ENCODE data around the gene CSKMT. TPM values are rescaled to one million over a fixed set of nuclear protein-coding genes. Genes with fewer than 3 reads are reported as not detected.

The CSKMT gene
- total RNA-seq, 1 experiment from 2014 or later, result 13.5 TPM

DNA sequence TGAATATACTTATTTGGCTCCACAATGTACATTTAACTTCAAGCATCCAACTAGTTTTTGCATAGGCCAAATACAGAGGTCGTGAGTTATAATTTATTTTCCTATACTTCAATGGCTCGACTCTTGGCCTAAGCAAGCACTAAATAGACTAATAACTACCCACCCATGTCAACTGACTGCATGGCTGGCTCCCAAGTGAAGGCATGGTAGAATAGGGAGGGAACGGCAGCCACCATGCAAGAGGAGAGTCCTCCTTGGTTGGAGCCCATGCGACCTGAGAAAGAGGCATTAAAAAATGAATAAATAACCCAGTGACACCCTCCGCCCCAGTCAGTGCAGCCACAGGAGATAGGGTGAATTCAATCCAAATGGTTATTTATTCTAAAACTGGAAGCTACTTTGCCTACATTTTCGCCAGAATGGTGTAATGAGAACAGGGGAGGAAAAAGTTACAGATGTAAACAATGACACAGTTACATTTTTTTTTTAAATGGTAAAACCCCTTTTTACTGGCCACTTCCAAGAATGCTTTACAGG lies 47.2 kb downstream of the CSKMT start:
- DNase-seq (ENCODE audit: low spot score), result no peak
- in situ Hi-C loops (cut with HindIII; ENCODE audit: low sequenced_read_pairs), result loop anchor here (5.0 kb wide), 1 partner anchor 40 kb away; the partner anchor contains the start of genes LBHD1 and UQCC3

DNA sequence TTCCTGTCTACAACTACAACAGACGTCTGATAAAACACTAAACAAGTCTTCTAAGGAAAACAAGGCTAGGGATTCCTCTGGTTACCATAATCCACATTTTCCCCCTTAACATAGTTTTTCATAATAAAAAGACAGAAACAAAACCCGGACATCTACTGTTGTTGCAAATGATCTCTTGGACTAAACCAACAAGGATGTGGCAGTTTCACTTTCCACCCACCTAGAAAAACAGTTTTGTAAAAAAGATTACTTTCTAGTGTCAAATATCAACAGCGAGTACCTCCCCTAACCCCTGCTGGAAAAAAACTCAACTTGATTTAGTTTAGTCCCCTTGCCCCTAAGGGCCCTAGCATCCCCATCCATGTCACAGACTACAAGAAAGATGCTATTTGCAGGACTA lies 47.7 kb downstream of the CSKMT start:
- DNase-seq (ENCODE audit: low spot score), result no peak
- in situ Hi-C loops (cut with HindIII; ENCODE audit: low sequenced_read_pairs), result loop anchor here (5.0 kb wide), 1 partner anchor 41 kb away; the partner anchor contains the start of genes LBHD1 and UQCC3

DNA sequence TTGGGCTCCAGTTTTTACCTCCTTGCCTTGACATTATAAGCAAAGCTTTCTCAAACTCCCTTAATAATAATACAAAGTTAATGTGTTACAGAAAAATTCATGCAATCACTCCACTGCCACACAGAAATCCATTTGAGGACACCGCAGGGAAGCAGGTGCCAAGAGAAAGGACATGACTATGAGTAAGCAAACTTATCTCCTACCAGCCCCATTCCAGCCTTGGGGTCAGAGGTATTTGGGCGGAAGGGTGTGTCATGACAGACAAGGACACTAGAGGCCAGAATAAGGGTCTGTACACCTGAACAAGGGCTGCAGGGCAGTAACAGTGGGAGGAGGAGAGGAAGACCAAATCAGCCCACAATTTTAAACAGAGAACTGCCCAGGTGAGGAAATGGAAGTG lies 48.2 kb downstream of the CSKMT start:
- in situ Hi-C loops (cut with HindIII; ENCODE audit: low sequenced_read_pairs), result loop anchor here (5.0 kb wide), 1 partner anchor 41 kb away; the partner anchor contains the start of genes LBHD1 and UQCC3
- no peak for DNase-seq (ENCODE audit: low spot score)

DNA sequence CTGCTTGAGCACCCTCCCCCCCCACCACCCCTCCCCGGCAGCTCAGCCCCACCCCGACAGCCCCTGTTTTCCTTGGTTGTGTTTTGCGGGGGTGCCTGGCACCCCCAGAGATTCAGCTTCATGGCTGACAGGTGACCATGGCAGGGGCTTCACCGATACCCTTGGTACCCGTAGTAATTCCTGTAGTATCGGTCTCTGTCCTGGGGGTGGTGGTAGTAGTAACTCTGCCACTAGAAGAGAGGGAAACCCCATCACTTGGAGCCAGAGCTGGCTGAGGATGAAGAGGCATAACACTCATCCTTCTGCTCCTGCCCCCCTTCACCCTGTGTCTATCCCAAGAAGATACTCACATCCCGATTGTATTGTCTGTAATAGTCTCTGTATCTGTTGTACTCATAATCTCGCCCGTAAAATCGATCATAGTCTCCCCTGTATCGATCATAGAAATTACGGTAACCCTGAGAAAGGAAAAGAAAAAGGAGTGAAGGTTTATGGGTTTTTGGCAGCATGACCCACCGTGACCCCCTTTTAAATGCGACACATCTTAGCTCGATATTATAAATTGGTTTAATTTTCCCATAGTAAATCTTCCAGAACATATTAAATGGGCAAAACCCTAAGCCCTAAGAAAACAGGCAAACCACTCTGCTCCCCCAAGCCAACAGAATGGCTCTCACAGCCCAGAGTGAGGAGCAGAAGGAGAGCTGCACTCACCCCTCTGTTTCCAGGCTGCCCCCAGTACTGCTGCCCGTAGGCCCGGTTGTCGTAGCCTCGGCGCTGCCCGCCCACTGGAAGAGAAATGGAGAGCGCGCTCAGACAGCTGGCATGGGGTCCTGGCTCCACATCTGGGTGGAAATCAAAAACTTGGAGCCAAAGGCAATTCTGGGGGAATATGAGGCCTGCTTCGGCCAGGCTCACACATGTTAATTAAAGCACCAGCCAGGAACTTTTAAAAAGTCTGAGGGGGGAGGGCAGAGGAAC lies 50.3 kb downstream of the CSKMT start:
- no peak for DNase-seq (ENCODE audit: low spot score)
- in situ Hi-C loops (cut with HindIII; ENCODE audit: low sequenced_read_pairs), result no loop called here

DNA sequence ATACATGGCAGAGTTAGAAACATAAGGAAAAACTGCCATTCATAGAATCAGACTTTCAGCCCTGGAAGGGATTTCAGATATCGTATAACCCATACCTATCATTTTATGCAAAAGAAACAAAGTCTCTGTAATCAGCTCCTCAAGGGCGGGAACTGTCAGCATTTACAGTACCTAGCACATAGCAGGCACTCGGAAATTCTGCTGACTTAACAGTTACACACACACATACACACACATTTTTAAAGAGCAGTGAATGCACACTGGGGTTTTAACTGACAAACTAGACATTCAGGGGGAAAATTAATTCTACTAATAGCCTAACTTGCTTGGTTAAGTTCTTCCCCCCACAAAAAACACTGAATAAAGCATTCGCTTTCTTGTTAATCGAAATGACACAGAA lies 51.1 kb downstream of the CSKMT start:
- DNase-seq (ENCODE audit: low spot score), result no peak
- in situ Hi-C loops (cut with HindIII; ENCODE audit: low sequenced_read_pairs), result no loop called here

DNA sequence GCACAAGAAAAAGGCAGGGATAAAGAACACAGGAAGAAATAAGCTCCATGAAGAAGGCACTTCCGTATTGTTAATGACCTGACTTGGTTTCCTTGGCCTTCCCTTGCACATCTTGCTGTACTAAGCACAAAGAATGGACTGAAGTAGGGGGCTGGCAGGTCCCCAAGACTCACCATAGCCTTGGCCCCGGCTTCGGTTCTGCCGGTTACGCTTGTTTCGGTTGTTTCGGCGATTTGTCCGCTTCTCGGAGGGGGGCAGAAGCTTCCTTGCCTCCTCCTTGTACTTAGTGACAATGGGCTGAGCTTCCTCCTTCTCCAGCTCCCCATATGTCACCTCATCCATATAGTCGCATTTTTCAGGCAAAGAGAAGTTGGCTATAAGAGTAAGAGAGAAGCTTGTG lies 51.7 kb downstream of the CSKMT start:
- in situ Hi-C loops (cut with HindIII; ENCODE audit: low sequenced_read_pairs), result no loop called here

More for the DNA sequence above, 51.7 kb downstream of the CSKMT start:
- DNase-seq (ENCODE audit: low spot score), result no peak

Other genes with a start within 250 kb of the CSKMT start
- not detected in 2 replicates for gene SCGB1A1, start 246.3 kb upstream of the CSKMT start, total RNA-seq (2014; rRNA removed; shearing (Covaris generic))
- 161 and 197 TPM in 2 replicates for gene AHNAK, start 118.5 kb upstream of the CSKMT start, total RNA-seq (2014; rRNA removed; shearing (Covaris generic))
- gene EEF1G, start 91.4 kb upstream of the CSKMT start, total RNA-seq (2014; rRNA removed; shearing (Covaris generic)), result 3,525 and 3,828 TPM in 2 replicates
- 16.5 and 17.6 TPM in 2 replicates for gene TUT1, start 73.8 kb upstream of the CSKMT start, total RNA-seq (2014; rRNA removed; shearing (Covaris generic))
- gene MTA2, start 63.4 kb upstream of the CSKMT start, total RNA-seq (2014; rRNA removed; shearing (Covaris generic)), result 190 and 224 TPM in 2 replicates
- 33.2 and 55.7 TPM in 2 replicates for gene EML3, start 52.5 kb upstream of the CSKMT start, total RNA-seq (2014; rRNA removed; shearing (Covaris generic))
- 14.2 and 14.9 TPM in 2 replicates for gene ROM1, start 52.1 kb upstream of the CSKMT start, total RNA-seq (2014; rRNA removed; shearing (Covaris generic))
- 58.5 and 67.4 TPM in 2 replicates for gene B3GAT3, start 43.3 kb upstream of the CSKMT start, total RNA-seq (2014; rRNA removed; shearing (Covaris generic))
- 289 and 394 TPM in 2 replicates for gene GANAB, start 18.7 kb upstream of the CSKMT start, total RNA-seq (2014; rRNA removed; shearing (Covaris generic))
- 30.0 and 33.5 TPM in 2 replicates for gene INTS5, start 12.0 kb upstream of the CSKMT start, total RNA-seq (2014; rRNA removed; shearing (Covaris generic))
- 117 and 157 TPM in 2 replicates for gene C11orf98, start 102 bp upstream of the CSKMT start, total RNA-seq (2014; rRNA removed; shearing (Covaris generic))
- 23.0 and 28.7 TPM in 2 replicates for gene UQCC3, start 6.4 kb downstream of the CSKMT start, total RNA-seq (2014; rRNA removed; shearing (Covaris generic))
- gene LBHD1, start 7.0 kb downstream of the CSKMT start, total RNA-seq (2014; rRNA removed; shearing (Covaris generic)), result 1.8 and 3.7 TPM in 2 replicates
- gene UBXN1, start 13.8 kb downstream of the CSKMT start, total RNA-seq (2014; rRNA removed; shearing (Covaris generic)), result 139 and 203 TPM in 2 replicates
- gene LRRN4CL, start 24.2 kb downstream of the CSKMT start, total RNA-seq (2014; rRNA removed; shearing (Covaris generic)), result 0.07 and 0.12 TPM in 2 replicates
- 48.7 and 59.6 TPM in 2 replicates for gene BSCL2, start 42.1 kb downstream of the CSKMT start, total RNA-seq (2014; rRNA removed; shearing (Covaris generic))
- gene GNG3, start 42.4 kb downstream of the CSKMT start, total RNA-seq (2014; rRNA removed; shearing (Covaris generic)), result 0.14 TPM in 1 of 2 replicates, not detected in the other
- 13.5 and 14.9 TPM in 2 replicates for gene HNRNPUL2, start 62.1 kb downstream of the CSKMT start, total RNA-seq (2014; rRNA removed; shearing (Covaris generic))
- gene TTC9C, start 63.2 kb downstream of the CSKMT start, total RNA-seq (2014; rRNA removed; shearing (Covaris generic)), result 34.3 and 47.2 TPM in 2 replicates
- gene ZBTB3, start 88.8 kb downstream of the CSKMT start, total RNA-seq (2014; rRNA removed; shearing (Covaris generic)), result 10.6 and 14.1 TPM in 2 replicates
- 96.3 and 110 TPM in 2 replicates for gene POLR2G, start 96.3 kb downstream of the CSKMT start, total RNA-seq (2014; rRNA removed; shearing (Covaris generic))
- 38.3 and 55.0 TPM in 2 replicates for gene TAF6L, start 106.1 kb downstream of the CSKMT start, total RNA-seq (2014; rRNA removed; shearing (Covaris generic))
- gene TMEM179B, start 122.1 kb downstream of the CSKMT start, total RNA-seq (2014; rRNA removed; shearing (Covaris generic)), result 33.6 and 103 TPM in 2 replicates
- 52.9 and 55.5 TPM in 2 replicates for gene TMEM223, start 126.7 kb downstream of the CSKMT start, total RNA-seq (2014; rRNA removed; shearing (Covaris generic))
- 10.2 and 23.3 TPM in 2 replicates for gene NXF1, start 140.1 kb downstream of the CSKMT start, total RNA-seq (2014; rRNA removed; shearing (Covaris generic))
- gene STX5, start 166.7 kb downstream of the CSKMT start, total RNA-seq (2014; rRNA removed; shearing (Covaris generic)), result 40.9 and 49.0 TPM in 2 replicates
- gene TEX54, start 167.5 kb downstream of the CSKMT start, total RNA-seq (2014; rRNA removed; shearing (Covaris generic)), result not detected in 2 replicates
- 103 and 110 TPM in 2 replicates for gene WDR74, start 174.3 kb downstream of the CSKMT start, total RNA-seq (2014; rRNA removed; shearing (Covaris generic))
- gene SLC3A2, start 215.6 kb downstream of the CSKMT start, total RNA-seq (2014; rRNA removed; shearing (Covaris generic)), result 225 and 239 TPM in 2 replicates

Measured in G401 (cell line).